SK-N-SH (cell line): ENCODE results near the gene PSD.

Experiments
- CHD2 ChIP-seq: fragments of 150-350 bp; IDR thresholded peaks from 2 replicates; pipeline ENCODE4 v1.6.1; 2018; ENCODE audit warnings: low read length; ENCODE audit not compliant: partially characterized antibody
- CTCF ChIP-seq: fragments of 200-600 bp; sonication (generic); IDR thresholded peaks from 2 replicates; pipeline ENCODE4 v1.6.1; 2017; ENCODE audit warnings: antibody characterized with exemption, mild to moderate bottlenecking, moderate library complexity
- EP300 ChIP-seq, 2 experiments: IDR thresholded peaks; 2 replicates each; pipeline versions ENCODE4 v1.4.0 to v1.6.1; 2012; ENCODE audit warnings: borderline replicate concordance in 1 of 2, low read depth in 1 of 2, low read length in 1 of 2
- FOXM1 ChIP-seq: IDR thresholded peaks from 2 replicates; pipeline ENCODE4 v1.4.0; 2012; ENCODE audit warnings: low read depth, mild to moderate bottlenecking
- GABPA ChIP-seq: IDR thresholded peaks from 2 replicates; pipeline ENCODE4 v1.4.0; 2012; ENCODE audit warnings: low read depth, mild to moderate bottlenecking
- NFIC ChIP-seq: IDR thresholded peaks from 2 replicates; pipeline ENCODE4 v1.4.0; 2012; ENCODE audit warnings: borderline replicate concordance
- NRF1 ChIP-seq: IDR thresholded peaks from 2 replicates; pipeline ENCODE4 v1.6.1; 2012; ENCODE audit warnings: low read depth, mild to moderate bottlenecking, low read length
- POLR2AphosphoS5 ChIP-seq: IDR thresholded peaks from 2 replicates; pipeline ENCODE4 v1.6.1; 2012; ENCODE audit warnings: low read depth, low read length
- RAD21 ChIP-seq: IDR thresholded peaks from 2 replicates; pipeline ENCODE4 v1.6.1; 2012; ENCODE audit warnings: mild to moderate bottlenecking, low read length
- RFX5 ChIP-seq: IDR thresholded peaks from 2 replicates; pipeline ENCODE4 v1.6.1; 2012; ENCODE audit warnings: mild to moderate bottlenecking, improper control_type of control experiment, low read length
- SIN3A ChIP-seq: IDR thresholded peaks from 2 replicates; pipeline ENCODE4 v1.6.1; 2012; ENCODE audit warnings: low read depth, mild to moderate bottlenecking, low read length, moderate library complexity, borderline replicate concordance
- USF2 ChIP-seq: fragments of 150-350 bp; IDR thresholded peaks from 2 replicates; pipeline ENCODE4 v1.6.1; 2017; ENCODE audit warnings: antibody characterized with exemption, low read length, low read depth, borderline replicate concordance

GRCh38 chr10:102408131-102408727, 10.4 kb downstream of the PSD start:
- TF ChIP-seq CTCF = no peak
- no peak for TF ChIP-seq GABPA
- no peak for TF ChIP-seq EP300 (IDR thresholded peaks at IDR 0.05; ENCODE audit: borderline replicate concordance in 1 of 2, low read depth in 1 of 2, low read length in 1 of 2)
- TF ChIP-seq USF2 = no peak
- no peak for TF ChIP-seq FOXM1
- no peak for TF ChIP-seq RAD21
- no peak for TF ChIP-seq CHD2
- no peak for TF ChIP-seq RFX5
- no peak for TF ChIP-seq NFIC
- TF ChIP-seq NRF1 = no peak
- TF ChIP-seq POLR2AphosphoS5 = no peak
- TF ChIP-seq SIN3A = no peak
